A549 (cell line): ENCODE measurements around the gene GRPEL2. TPM values are rescaled to one million over a fixed set of nuclear protein-coding genes. Genes with fewer than 3 reads are reported as not detected.

Experiments
- ATAC-seq, 2 experiments: fragments of 200-7000 bp in 1 of 2; fragments of >200 bp in 1 of 2; cut with Nextera tagmentation in 1 of 2; cut with Tn5 transposase in 1 of 2; 3 replicates each; pipeline versions ENCODE4 v1.8.0 to v1.9.1; 2018 to 2020; ENCODE audit warnings: mild to moderate bottlenecking in 1 of 2, moderate library complexity in 1 of 2
- CTCF ChIA-PET: fragments of 300-600 bp; sonication (Branson Sonifier 250); formaldehyde crosslinking; extraction: SDS; loops from one replicate; lab custom pipeline; 2021; ENCODE audit warnings: antibody characterized with exemption, inconsistent platforms; lab: Yijun Ruan, JAX
- POLR2A ChIA-PET: fragments of 350-600 bp; formaldehyde crosslinking; extraction: SDS; loops from one replicate; lab custom pipeline; 2021; ENCODE audit warnings: antibody characterized with exemption, inconsistent platforms; lab: Yijun Ruan, JAX
- DNase-seq, 2 experiments: peaks; one replicate each; pipeline versions ENCODE4 v3.0.0 to v3.0.0-alpha.2; 2011 to 2016; ENCODE audit warnings: low read depth in 1 of 2, low spot score in 1 of 2
- FAIRE-seq: peaks from 2 replicates; lab custom pipeline; 2011; peaks lifted over from hg19 to GRCh38; lab: Jason Lieb, UNC
- H3K27ac ChIP-seq, 2 experiments: fragments of >200 bp; sonication (Bioruptor Twin); formaldehyde crosslinking; 3 replicates each; pipeline ENCODE4 v1.5.1; 2016 to 2017
- H3K4me1 ChIP-seq: fragments of >200 bp; sonication (Bioruptor Twin); formaldehyde crosslinking; 3 replicates; pipeline ENCODE4 v1.6.1; 2016
- H3K4me2 ChIP-seq: fragments of >200 bp; sonication (Bioruptor Twin); formaldehyde crosslinking; 3 replicates; pipeline ENCODE4 v1.6.1; 2016
- H3K4me3 ChIP-seq: fragments of >200 bp; sonication (Bioruptor Twin); formaldehyde crosslinking; 3 replicates; pipeline ENCODE4 v1.5.1; 2016
- H3K9me3 ChIP-seq: fragments of >200 bp; sonication (Bioruptor Twin); formaldehyde crosslinking; 3 replicates; pipeline ENCODE4 v1.6.1; 2016
- BHLHE40 ChIP-seq: IDR thresholded peaks from 2 replicates; pipeline ENCODE4 v1.6.1; 2012; ENCODE audit warnings: low read depth, low read length, inconsistent platforms
- CBX8 ChIP-seq: fragments of 200-600 bp; sonication (generic); IDR thresholded peaks from 2 replicates; pipeline ENCODE4 v1.6.1; 2016
- CHD2 ChIP-seq: fragments of 150-350 bp; IDR thresholded peaks from 2 replicates; pipeline ENCODE4 v1.6.1; 2014; ENCODE audit warnings: low read length; ENCODE audit not compliant: partially characterized antibody
- EHMT2 ChIP-seq: fragments of 200-600 bp; sonication (generic); IDR thresholded peaks from 2 replicates; pipeline ENCODE4 v1.6.1; 2016; ENCODE audit warnings: antibody characterized with exemption, low read depth, mild to moderate bottlenecking, moderate library complexity
- EP300 ChIP-seq, 2 experiments: fragments of >200 bp; sonication (Bioruptor Twin); formaldehyde crosslinking; IDR thresholded peaks; 2 replicates in 1 of 2; 3 replicates in 1 of 2; pipeline ENCODE4 v1.6.1; 2016 to 2017
- GATA3 ChIP-seq: IDR thresholded peaks from 2 replicates; pipeline ENCODE4 v1.6.1; 2012; ENCODE audit warnings: borderline replicate concordance
- HEYL ChIP-seq: fragments of 250-450 bp; sonication (Bioruptor Pico); IDR thresholded peaks from 2 replicates; pipeline ENCODE4 v1.8.0; 2021; ENCODE audit warnings: mild to moderate bottlenecking, moderate library complexity
- HOXB13 ChIP-seq: fragments of 250-450 bp; sonication (Bioruptor Pico); IDR thresholded peaks from 2 replicates; pipeline ENCODE4 v1.5.0; 2020; ENCODE audit warnings: low read depth, mild to moderate bottlenecking, moderate library complexity
- JUN ChIP-seq, 2 experiments: fragments of >200 bp; sonication (Bioruptor Twin); formaldehyde crosslinking; IDR thresholded peaks; 2 replicates in 1 of 2; 3 replicates in 1 of 2; pipeline ENCODE4 v1.6.1; 2016 to 2017
- JUNB ChIP-seq: fragments of >200 bp; sonication (Bioruptor Twin); formaldehyde crosslinking; IDR thresholded peaks from 2 replicates; pipeline ENCODE4 v1.6.1; 2016
- KDM5A ChIP-seq: fragments of 200-600 bp; sonication (generic); IDR thresholded peaks from 2 replicates; pipeline ENCODE4 v1.6.1; 2016; ENCODE audit warnings: antibody characterized with exemption, mild to moderate bottlenecking
- MYC ChIP-seq: IDR thresholded peaks from 2 replicates; pipeline ENCODE4 v1.6.1; 2012; ENCODE audit warnings: mild to moderate bottlenecking, inconsistent platforms, low read length, improper control_type of control experiment, borderline replicate concordance
- RARB ChIP-seq: fragments of 250-450 bp; sonication (Bioruptor Pico); IDR thresholded peaks from 2 replicates; pipeline ENCODE4 v1.8.0; 2021; ENCODE audit warnings: mild to moderate bottlenecking, moderate library complexity
- RNF2 ChIP-seq: fragments of 200-600 bp; sonication (generic); IDR thresholded peaks from 2 replicates; pipeline ENCODE4 v1.6.1; 2016; ENCODE audit warnings: low read depth, mild to moderate bottlenecking, antibody characterized with exemption, moderate library complexity, borderline replicate concordance
- TFCP2L1 ChIP-seq: fragments of 250-450 bp; sonication (Bioruptor Pico); IDR thresholded peaks from 2 replicates; pipeline ENCODE4 v1.5.0; 2021; ENCODE audit warnings: mild to moderate bottlenecking
- ZC3H11A ChIP-seq: fragments of 450-650 bp; IDR thresholded peaks from 2 replicates; pipeline ENCODE4 v1.6.1; 2014; ENCODE audit warnings: antibody characterized with exemption, mild to moderate bottlenecking
- ZSCAN20 ChIP-seq: fragments of 250-450 bp; sonication (Bioruptor Pico); IDR thresholded peaks from 2 replicates; pipeline ENCODE4 v1.8.0; 2022; ENCODE audit warnings: mild to moderate bottlenecking, moderate library complexity
- WGBS: methylation state at CpG from one replicate; pipeline ENCODE4 v1.1.6; 2017; ENCODE audit errors: missing lambda C conversion rate; 5-methylcytosine and 5-hydroxymethylcytosine counted together
- polyA plus RNA-seq, 4 experiments: library from polyadenylated mRNA; depleted of rRNA in 3 of 4; stranded (reverse); fragments of >200 nt; fragmentation: RNase III in 1 of 4; extraction: RNeasy Plus Mini Kit Qiagen cat#74134 plus additional on column Dnase treatment in 1 of 4; gene quantifications; 2 replicates in 3 of 4; 3 replicates in 1 of 4; pipeline ENCODE4 v1.2.3, GENCODE V29; 2011 to 2017
- TF ChIP-seq, protein P1 (sequence below): IDR thresholded peaks from 2 replicates; pipeline ENCODE4 v1.6.1; 2012
- TF ChIP-seq, protein P2 (sequence below): fragments of >200 bp; sonication (Bioruptor Twin); formaldehyde crosslinking; IDR thresholded peaks from 3 replicates; pipeline ENCODE4 v1.6.1; 2016
- TF ChIP-seq, protein P3 (sequence below): fragments of >200 bp; sonication (Bioruptor Twin); formaldehyde crosslinking; IDR thresholded peaks from 2 replicates; pipeline ENCODE4 v1.6.1; 2016
- TF ChIP-seq, protein P4 (sequence below): fragments of 150-350 bp; IDR thresholded peaks from 2 replicates; pipeline ENCODE4 v1.6.1; 2014; ENCODE audit warnings: low read depth, mild to moderate bottlenecking, low read length
- TF ChIP-seq, protein P5 (sequence below): fragments of >200 bp; sonication (Bioruptor Twin); formaldehyde crosslinking; IDR thresholded peaks from 3 replicates; pipeline ENCODE4 v1.5.1; 2016

The GRPEL2 gene
- polyA plus RNA-seq, 2 of the 4 experiments (the other 2 are of a cell fraction): 10.4 to 26.4 TPM

DNA sequence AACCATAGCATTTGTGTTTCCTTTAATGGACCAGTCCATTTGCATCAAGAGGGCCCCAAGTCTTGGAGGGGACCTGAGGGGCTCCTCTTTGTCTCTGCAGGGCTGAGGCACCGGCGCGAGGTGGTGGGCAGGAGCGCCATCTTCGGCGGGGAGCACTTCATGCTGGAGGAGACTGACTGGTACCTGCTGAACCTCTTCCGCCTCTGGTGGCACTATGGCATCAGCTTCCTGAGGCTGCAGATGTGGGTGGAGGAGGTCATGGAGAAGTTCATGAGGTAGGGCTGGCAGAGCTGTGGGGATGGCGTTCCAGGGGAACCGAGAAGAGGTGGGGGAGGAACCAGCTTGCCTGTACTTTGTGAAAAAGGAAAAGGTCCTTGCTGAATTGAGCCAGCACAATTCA is 18.6 kb downstream of the GRPEL2 start:
- no peak overlapping the region for H3K4me3 ChIP-seq
- no peak overlapping the region for H3K27ac ChIP-seq
- CTCF ChIA-PET: interaction anchor here (1.9 to 44.9 kb wide), 4 partner anchors 6 to 59 kb away, joined by 10 to 1709 read pairs (median 195); partner anchors contain the start of gene IL17B
- no peaks in the 10 kb centered on the region for H3K9me3 ChIP-seq
- DNase-seq: no peak
- TF ChIP-seq EP300 (IDR thresholded peaks at IDR 0.05) (no peak), BHLHE40 (no peak), RARB (CRISPR knock-in tag) (no peak), MYC (no peak), CBX8 (no peak), HEYL (CRISPR knock-in tag) (no peak), ZC3H11A (no peak)
- TF ChIP-seq, protein P1, sequence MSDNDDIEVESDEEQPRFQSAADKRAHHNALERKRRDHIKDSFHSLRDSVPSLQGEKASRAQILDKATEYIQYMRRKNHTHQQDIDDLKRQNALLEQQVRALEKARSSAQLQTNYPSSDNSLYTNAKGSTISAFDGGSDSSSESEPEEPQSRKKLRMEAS: no peak
- TF ChIP-seq, protein P2, sequence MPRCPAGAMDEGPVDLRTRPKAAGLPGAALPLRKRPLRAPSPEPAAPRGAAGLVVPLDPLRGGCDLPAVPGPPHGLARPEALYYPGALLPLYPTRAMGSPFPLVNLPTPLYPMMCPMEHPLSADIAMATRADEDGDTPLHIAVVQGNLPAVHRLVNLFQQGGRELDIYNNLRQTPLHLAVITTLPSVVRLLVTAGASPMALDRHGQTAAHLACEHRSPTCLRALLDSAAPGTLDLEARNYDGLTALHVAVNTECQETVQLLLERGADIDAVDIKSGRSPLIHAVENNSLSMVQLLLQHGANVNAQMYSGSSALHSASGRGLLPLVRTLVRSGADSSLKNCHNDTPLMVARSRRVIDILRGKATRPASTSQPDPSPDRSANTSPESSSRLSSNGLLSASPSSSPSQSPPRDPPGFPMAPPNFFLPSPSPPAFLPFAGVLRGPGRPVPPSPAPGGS: no peak
- TF ChIP-seq, protein P3, sequence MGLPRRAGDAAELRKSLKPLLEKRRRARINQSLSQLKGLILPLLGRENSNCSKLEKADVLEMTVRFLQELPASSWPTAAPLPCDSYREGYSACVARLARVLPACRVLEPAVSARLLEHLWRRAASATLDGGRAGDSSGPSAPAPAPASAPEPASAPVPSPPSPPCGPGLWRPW: no peak
- no peak for ATAC-seq
- 80% methylated on average over 9 of the region's 9 CpGs for WGBS
- no peak overlapping the region for H3K4me2 ChIP-seq
- H3K4me1 ChIP-seq: peaks cover 4% of the 10 kb centered on the region; the same call in 1 of the 3 replicates
- POLR2A ChIA-PET: no interaction called here
- FAIRE-seq: no peak

DNA sequence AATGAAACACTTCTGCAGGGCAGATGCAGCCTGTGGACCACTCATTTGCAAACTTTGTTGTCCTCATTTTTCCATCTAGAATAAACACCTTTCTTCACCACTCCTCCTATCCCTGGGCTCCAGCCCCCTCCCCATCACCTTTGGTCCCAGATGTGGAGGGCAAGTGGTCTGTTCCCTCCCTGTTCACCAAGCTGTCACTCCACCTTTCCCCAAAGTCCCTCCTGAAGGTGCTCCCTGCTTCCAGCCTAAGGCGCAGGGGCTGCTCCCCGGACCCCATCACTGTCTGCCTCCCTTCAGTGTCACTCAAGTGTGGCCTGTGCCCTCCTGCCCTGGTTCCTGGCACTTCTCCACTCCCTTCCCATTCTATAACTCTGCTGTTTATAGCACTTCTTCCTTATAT is 19.4 kb downstream of the GRPEL2 start:
- H3K4me2 ChIP-seq: no peak overlapping the region
- no peaks in the 10 kb centered on the region for H3K9me3 ChIP-seq
- ATAC-seq: no peak
- H3K4me3 ChIP-seq: no peak overlapping the region
- TF ChIP-seq, protein P3: no peak
- TF ChIP-seq ZC3H11A (no peak), JUNB (no peak), RNF2 (no peak), ZSCAN20 (no peak), KDM5A (no peak), CHD2 (no peak), GATA3 (no peak), EP300 (IDR thresholded peaks at IDR 0.05) (no peak), TFCP2L1 (no peak), BHLHE40 (no peak), HOXB13 (CRISPR knock-in tag) (no peak), JUN (IDR thresholded peaks at IDR 0.05) (no peak), RARB (CRISPR knock-in tag) (no peak), EHMT2 (no peak), HEYL (CRISPR knock-in tag) (no peak)
- TF ChIP-seq, protein P4, sequence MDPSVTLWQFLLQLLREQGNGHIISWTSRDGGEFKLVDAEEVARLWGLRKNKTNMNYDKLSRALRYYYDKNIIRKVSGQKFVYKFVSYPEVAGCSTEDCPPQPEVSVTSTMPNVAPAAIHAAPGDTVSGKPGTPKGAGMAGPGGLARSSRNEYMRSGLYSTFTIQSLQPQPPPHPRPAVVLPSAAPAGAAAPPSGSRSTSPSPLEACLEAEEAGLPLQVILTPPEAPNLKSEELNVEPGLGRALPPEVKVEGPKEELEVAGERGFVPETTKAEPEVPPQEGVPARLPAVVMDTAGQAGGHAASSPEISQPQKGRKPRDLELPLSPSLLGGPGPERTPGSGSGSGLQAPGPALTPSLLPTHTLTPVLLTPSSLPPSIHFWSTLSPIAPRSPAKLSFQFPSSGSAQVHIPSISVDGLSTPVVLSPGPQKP: no peak
- TF ChIP-seq, protein P5, sequence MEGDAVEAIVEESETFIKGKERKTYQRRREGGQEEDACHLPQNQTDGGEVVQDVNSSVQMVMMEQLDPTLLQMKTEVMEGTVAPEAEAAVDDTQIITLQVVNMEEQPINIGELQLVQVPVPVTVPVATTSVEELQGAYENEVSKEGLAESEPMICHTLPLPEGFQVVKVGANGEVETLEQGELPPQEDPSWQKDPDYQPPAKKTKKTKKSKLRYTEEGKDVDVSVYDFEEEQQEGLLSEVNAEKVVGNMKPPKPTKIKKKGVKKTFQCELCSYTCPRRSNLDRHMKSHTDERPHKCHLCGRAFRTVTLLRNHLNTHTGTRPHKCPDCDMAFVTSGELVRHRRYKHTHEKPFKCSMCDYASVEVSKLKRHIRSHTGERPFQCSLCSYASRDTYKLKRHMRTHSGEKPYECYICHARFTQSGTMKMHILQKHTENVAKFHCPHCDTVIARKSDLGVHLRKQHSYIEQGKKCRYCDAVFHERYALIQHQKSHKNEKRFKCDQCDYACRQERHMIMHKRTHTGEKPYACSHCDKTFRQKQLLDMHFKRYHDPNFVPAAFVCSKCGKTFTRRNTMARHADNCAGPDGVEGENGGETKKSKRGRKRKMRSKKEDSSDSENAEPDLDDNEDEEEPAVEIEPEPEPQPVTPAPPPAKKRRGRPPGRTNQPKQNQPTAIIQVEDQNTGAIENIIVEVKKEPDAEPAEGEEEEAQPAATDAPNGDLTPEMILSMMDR: no peak
- H3K4me1 ChIP-seq: peaks cover 4% of the 10 kb centered on the region; the same call in 1 of the 3 replicates
- no peak overlapping the region for H3K27ac ChIP-seq
- DNase-seq: no peak
- WGBS: 70% methylated on average over 2 of the region's 2 CpGs
- POLR2A ChIA-PET: no interaction called here
- CTCF ChIA-PET: interaction anchor here (1.9 to 44.9 kb wide), 5 partner anchors 9 to 200 kb away, joined by 6 to 1709 read pairs (median 10); partner anchors contain the start of genes CSNK1A1 and IL17B
- no peak for FAIRE-seq
